Neural progenitor cell (in vitro differentiated cells): ENCODE measurements around the gene SIX5. TPM values are rescaled to one million over a fixed set of nuclear protein-coding genes. Genes with fewer than 3 reads are reported as not detected.
A peak's percentile ranks its signal among the peaks of the same experiment; 100 is the strongest.

ENCODE experiments used
- DNase-seq: peaks from one replicate; pipeline ENCODE4 v3.0.0-alpha.2; 2016; ENCODE audit warnings: low spot score
- H2AFZ ChIP-seq: fragments of 200-600 bp; sonication (generic); replicated peaks from 2 replicates; pipeline ENCODE4 v1.6.1; 2016; ENCODE audit warnings: antibody characterized with exemption
- H3F3A ChIP-seq: fragments of 200-600 bp; sonication (generic); 2 replicates; pipeline ENCODE4 v1.6.1; 2016; ENCODE audit warnings: antibody characterized with exemption, low read depth
- H3K27ac ChIP-seq: fragments of 200-600 bp; sonication (generic); 2 replicates; pipeline ENCODE4 v1.5.1; 2016; ENCODE audit warnings: mild to moderate bottlenecking
- H3K27me3 ChIP-seq: fragments of 200-600 bp; sonication (generic); 2 replicates; pipeline ENCODE4 v1.6.1; 2016; ENCODE audit warnings: mild to moderate bottlenecking, moderate library complexity
- H3K36me3 ChIP-seq: fragments of 200-600 bp; sonication (generic); 2 replicates; pipeline ENCODE4 v1.5.1; 2016
- H3K4me1 ChIP-seq: fragments of 200-600 bp; sonication (generic); 2 replicates; pipeline ENCODE4 v1.6.1; 2016; ENCODE audit warnings: mixed run types
- H3K4me2 ChIP-seq: fragments of 200-600 bp; sonication (generic); 2 replicates; pipeline ENCODE4 v1.6.1; 2016
- H3K4me3 ChIP-seq: fragments of 200-600 bp; sonication (generic); 2 replicates; pipeline ENCODE4 v1.5.1; 2016
- H3K79me2 ChIP-seq: fragments of 200-600 bp; sonication (generic); 2 replicates; pipeline ENCODE4 v1.6.1; 2016; ENCODE audit warnings: low read depth
- H3K9ac ChIP-seq: fragments of 200-600 bp; sonication (generic); 2 replicates; pipeline ENCODE4 v1.6.1; 2016
- H3K9me3 ChIP-seq: fragments of 200-600 bp; sonication (generic); 2 replicates; pipeline ENCODE4 v1.5.1; 2016; ENCODE audit warnings: low read depth
- H4K20me1 ChIP-seq: fragments of 200-600 bp; sonication (generic); 2 replicates; pipeline ENCODE4 v1.6.1; 2016; ENCODE audit warnings: low read depth
- H3K27ac Mint-ChIP-seq: 3 replicates; pipeline ENCODE4 v1.8.0; 2021; ENCODE audit warnings: mixed read lengths
- H3K27me3 Mint-ChIP-seq: 2 replicates; pipeline ENCODE4 v1.8.0; 2022; ENCODE audit warnings: low read depth, mild to moderate bottlenecking, inconsistent platforms, moderate library complexity, mixed read lengths; ENCODE audit not compliant: insufficient read depth
- H3K36me3 Mint-ChIP-seq: 3 replicates; pipeline ENCODE4 v1.8.0; 2021; ENCODE audit warnings: mixed read lengths
- H3K4me1 Mint-ChIP-seq: 3 replicates; pipeline ENCODE4 v1.8.0; 2021; ENCODE audit warnings: mixed read lengths
- H3K4me3 Mint-ChIP-seq: 3 replicates; pipeline ENCODE4 v1.8.0; 2021; ENCODE audit warnings: mild to moderate bottlenecking, moderate library complexity, mixed read lengths
- H3K9me3 Mint-ChIP-seq: 3 replicates; pipeline ENCODE4 v1.8.0; 2020; ENCODE audit warnings: mixed read lengths
- EZH2 ChIP-seq: fragments of 200-600 bp; sonication (generic); IDR thresholded peaks from 2 replicates; pipeline ENCODE4 v1.6.1; 2017; ENCODE audit warnings: antibody characterized with exemption, mild to moderate bottlenecking, moderate library complexity
- EZH2phosphoT487 ChIP-seq: fragments of 200-600 bp; sonication (generic); IDR thresholded peaks from 2 replicates; pipeline ENCODE4 v1.6.1; 2017; ENCODE audit warnings: antibody characterized with exemption
- total RNA-seq: library from RNA; depleted of rRNA; stranded (reverse); fragments of >200 nt; gene quantifications from 2 replicates; pipeline ENCODE4 v1.2.3, GENCODE V29; 2015; ENCODE audit warnings: low replicate concordance
- TF ChIP-seq, protein P1 (sequence below): fragments of 200-600 bp; sonication (generic); IDR thresholded peaks from 2 replicates; pipeline ENCODE4 v1.5.1; 2017; ENCODE audit warnings: antibody characterized with exemption, mild to moderate bottlenecking

The SIX5 gene
- total RNA-seq, 1 donor from 2014 or later, result 8.1 TPM

GRCh38 chr19:45717983-45718650 lies 50.9 kb downstream of the SIX5 start:
- H3K4me1 ChIP-seq, result no peaks in the 10 kb centered on the region
- peak; percentile 18 for DNase-seq

DNA sequence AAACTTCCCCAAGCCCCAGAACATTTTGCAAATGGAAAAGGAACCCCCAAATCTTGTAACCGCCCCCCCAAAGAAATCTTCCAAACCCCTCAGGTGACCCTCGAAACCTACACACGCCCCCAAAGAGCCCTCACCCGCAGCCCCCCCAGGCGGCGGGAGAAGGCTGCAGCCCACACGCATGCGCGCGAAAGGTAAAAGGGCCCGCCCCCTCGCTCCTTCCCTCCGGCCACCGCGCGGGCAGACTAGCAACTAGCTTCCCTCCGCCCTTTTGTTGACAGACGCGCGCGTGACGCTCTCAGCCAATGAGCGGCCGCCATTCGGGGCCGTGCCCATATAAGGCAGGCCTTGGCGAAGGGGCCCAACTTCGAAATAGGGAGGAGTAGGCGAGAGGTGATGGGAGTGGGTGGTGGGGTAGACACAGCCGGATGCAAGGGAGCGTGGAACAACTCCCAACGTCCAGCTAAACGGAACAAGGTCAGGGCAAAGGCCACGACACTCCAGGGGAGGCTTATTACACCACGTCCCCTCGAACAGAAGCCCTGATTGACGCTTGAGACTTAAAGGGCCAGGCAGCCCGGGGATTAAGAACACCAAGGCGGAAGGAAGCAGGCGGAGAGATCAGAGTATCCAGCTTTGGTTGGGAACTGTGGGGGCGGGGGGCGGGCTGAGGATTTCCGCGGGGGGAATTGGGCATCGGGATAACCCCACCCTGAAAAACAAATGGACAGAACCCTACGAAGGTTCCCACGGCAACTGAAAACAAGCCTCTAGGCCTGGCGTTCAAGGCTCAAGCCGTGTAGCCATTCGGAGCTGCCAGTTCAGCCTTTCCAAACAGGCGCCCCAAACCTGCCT lies 51.7 kb downstream of the SIX5 start:
- H3K36me3 ChIP-seq, result no peaks in the 10 kb centered on the region
- H3K9ac ChIP-seq, result peak overlapping the region; percentile 79
- H3K27ac ChIP-seq, result peak overlapping the region; percentile 43
- no peaks in the 10 kb centered on the region for H3K9me3 ChIP-seq
- H3K4me1 Mint-ChIP-seq, result peaks cover 34% of the 10 kb centered on the region
- no peaks in the 10 kb centered on the region for H3K9me3 Mint-ChIP-seq
- peak overlapping the region; percentile 85 for H3K4me3 Mint-ChIP-seq
- no peaks in the 10 kb centered on the region for H3K4me1 ChIP-seq
- H3K79me2 ChIP-seq, result peaks cover 70% of the 10 kb centered on the region
- H3K27me3 ChIP-seq, result no peaks in the 10 kb centered on the region
- peak overlapping the region; percentile 30 for H2AFZ ChIP-seq
- H4K20me1 ChIP-seq, result no peaks in the 10 kb centered on the region
- H3K4me3 ChIP-seq, result peak overlapping the region; percentile 85
- H3K27ac Mint-ChIP-seq, result peak overlapping the region; percentile 91
- DNase-seq, result peak; percentile 100
- peak overlapping the region; percentile 99 for H3K4me2 ChIP-seq
- peaks cover 17% of the 10 kb centered on the region for H3K27me3 Mint-ChIP-seq
- peaks cover 18% of the 10 kb centered on the region for H3K36me3 Mint-ChIP-seq
- TF ChIP-seq, protein P1, sequence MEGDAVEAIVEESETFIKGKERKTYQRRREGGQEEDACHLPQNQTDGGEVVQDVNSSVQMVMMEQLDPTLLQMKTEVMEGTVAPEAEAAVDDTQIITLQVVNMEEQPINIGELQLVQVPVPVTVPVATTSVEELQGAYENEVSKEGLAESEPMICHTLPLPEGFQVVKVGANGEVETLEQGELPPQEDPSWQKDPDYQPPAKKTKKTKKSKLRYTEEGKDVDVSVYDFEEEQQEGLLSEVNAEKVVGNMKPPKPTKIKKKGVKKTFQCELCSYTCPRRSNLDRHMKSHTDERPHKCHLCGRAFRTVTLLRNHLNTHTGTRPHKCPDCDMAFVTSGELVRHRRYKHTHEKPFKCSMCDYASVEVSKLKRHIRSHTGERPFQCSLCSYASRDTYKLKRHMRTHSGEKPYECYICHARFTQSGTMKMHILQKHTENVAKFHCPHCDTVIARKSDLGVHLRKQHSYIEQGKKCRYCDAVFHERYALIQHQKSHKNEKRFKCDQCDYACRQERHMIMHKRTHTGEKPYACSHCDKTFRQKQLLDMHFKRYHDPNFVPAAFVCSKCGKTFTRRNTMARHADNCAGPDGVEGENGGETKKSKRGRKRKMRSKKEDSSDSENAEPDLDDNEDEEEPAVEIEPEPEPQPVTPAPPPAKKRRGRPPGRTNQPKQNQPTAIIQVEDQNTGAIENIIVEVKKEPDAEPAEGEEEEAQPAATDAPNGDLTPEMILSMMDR, result peak; percentile 18
- TF ChIP-seq EZH2phosphoT487, result no peak
- H3F3A ChIP-seq, result peaks cover 18% of the 10 kb centered on the region

More at GRCh38 chr19:45717983-45718650, 50.9 kb downstream of the SIX5 start:
- Mint-ChIP-seq H3K9me3 (no peaks in the 10 kb centered on the region), H3K27me3 (peaks cover 17% of the 10 kb centered on the region), H3K27ac (peak overlapping the region; percentile 91), H3K36me3 (peaks cover 18% of the 10 kb centered on the region), H3K4me3 (peak overlapping the region; percentile 85), H3K4me1 (peaks cover 34% of the 10 kb centered on the region)
- Histone ChIP-seq H3K27me3 (no peaks in the 10 kb centered on the region), H3F3A (peaks cover 18% of the 10 kb centered on the region), H3K27ac (peak overlapping the region; percentile 43), H3K36me3 (no peaks in the 10 kb centered on the region), H3K9ac (no peak overlapping the region), H2AFZ (no peak overlapping the region), H3K79me2 (peaks cover 73% of the 10 kb centered on the region), H3K4me2 (peak overlapping the region; percentile 69), H4K20me1 (no peaks in the 10 kb centered on the region), H3K4me3 (peak overlapping the region; percentile 45), H3K9me3 (no peaks in the 10 kb centered on the region)
- TF ChIP-seq, protein P1, result no peak
- TF ChIP-seq EZH2 (no peak), EZH2phosphoT487 (no peak)

- H3K4me3 ChIP-seq, result peak overlapping the region; percentile 85
- H3F3A ChIP-seq, result peaks cover 18% of the 10 kb centered on the region
- no peaks in the 10 kb centered on the region for H3K36me3 ChIP-seq
- Mint-ChIP-seq H3K4me3 (peak overlapping the region; percentile 85), H3K36me3 (peaks cover 16% of the 10 kb centered on the region), H3K27ac (peak overlapping the region; percentile 91), H3K9me3 (no peaks in the 10 kb centered on the region), H3K4me1 (peaks cover 36% of the 10 kb centered on the region), H3K27me3 (peaks cover 17% of the 10 kb centered on the region)
- DNase-seq, result peak; percentile 40
- peak overlapping the region; percentile 30 for H2AFZ ChIP-seq
- peak overlapping the region; percentile 79 for H3K9ac ChIP-seq
- no peaks in the 10 kb centered on the region for H3K27me3 ChIP-seq
- peak overlapping the region; percentile 99 for H3K4me2 ChIP-seq
- TF ChIP-seq, protein P1, result no peak
- TF ChIP-seq EZH2phosphoT487 (no peak), EZH2 (no peak)
- peak overlapping the region; percentile 14 for H3K27ac ChIP-seq
- H3K9me3 ChIP-seq, result no peaks in the 10 kb centered on the region
- no peaks in the 10 kb centered on the region for H3K4me1 ChIP-seq
- H4K20me1 ChIP-seq, result peaks cover 3% of the 10 kb centered on the region
- peaks cover 68% of the 10 kb centered on the region for H3K79me2 ChIP-seq
Measured at GRCh38 chr19:45716359-45717130, 52.5 kb downstream of the SIX5 start.
